Tibial nerve (tissue), 4 donors: ENCODE data around the gene STAT5A. TPM values are rescaled to one million over a fixed set of nuclear protein-coding genes. Genes with fewer than 3 reads are reported as not detected.
A peak's percentile ranks its signal among the peaks of the same experiment; 100 is the strongest.

Experiments used
- DNase-seq, 2 donors: peaks; one replicate each; pipeline ENCODE4 v3.0.0-alpha.2; 2019; ENCODE audit warnings: low spot score in 2 of 2
- H3K27ac ChIP-seq, 4 donors: fragments of 200-600 bp; sonication (generic) in 3 of 4; one replicate each; pipeline ENCODE4 v1.5.1; 2017 to 2019; ENCODE audit warnings: mild to moderate bottlenecking in 1 of 4
- H3K27me3 ChIP-seq, 2 donors: fragments of 200-600 bp; sonication (generic) in 1 of 2; one replicate each; pipeline versions ENCODE4 v1.5.1 to v1.6.0; 2017 to 2019
- H3K36me3 ChIP-seq, 3 donors: fragments of 200-600 bp; sonication (generic); one replicate each; pipeline ENCODE4 v1.5.1; 2018 to 2019
- H3K4me1 ChIP-seq, 4 donors: fragments of 200-600 bp; sonication (generic) in 3 of 4; one replicate each; pipeline ENCODE4 v1.5.1; 2017 to 2019
- H3K4me3 ChIP-seq, 4 donors: fragments of 200-600 bp; sonication (generic) in 3 of 4; one replicate each; pipeline ENCODE4 v1.5.1; 2017 to 2019; ENCODE audit warnings: mild to moderate bottlenecking in 1 of 4, moderate library complexity in 1 of 4
- H3K9me3 ChIP-seq, 4 donors: fragments of 200-600 bp; sonication (generic) in 3 of 4; one replicate each; pipeline ENCODE4 v1.5.1; 2017 to 2019
- CTCF ChIP-seq, 5 experiments: fragments of 200-600 bp in 3 of 5; fragments of 450-650 bp in 2 of 5; sonication (generic) in 3 of 5; IDR thresholded peaks; one replicate each; pipeline ENCODE4 v1.5.1; 2016 to 2019; ENCODE audit warnings: antibody characterized with exemption in 5 of 5, mild to moderate bottlenecking in 3 of 5, moderate library complexity in 2 of 5
- EP300 ChIP-seq, 2 donors: sonication (generic); formaldehyde crosslinking; IDR thresholded peaks; one replicate each; pipeline ENCODE4 v1.6.1; 2017; ENCODE audit warnings: antibody characterized with exemption in 2 of 2, mild to moderate bottlenecking in 1 of 2
- POLR2A ChIP-seq, 2 donors: fragments of 450-650 bp; IDR thresholded peaks; one replicate each; pipeline ENCODE4 v1.6.1; 2017; ENCODE audit warnings: antibody characterized with exemption in 2 of 2, mild to moderate bottlenecking in 2 of 2, moderate library complexity in 2 of 2
- WGBS, 2 donors: methylation state at CpG; one replicate each; pipeline ENCODE4 v1.1.5; 2018; 5-methylcytosine and 5-hydroxymethylcytosine counted together
- total RNA-seq, 4 donors: library from RNA; depleted of rRNA; stranded (reverse); fragments of >200 nt; gene quantifications; one replicate each; pipeline ENCODE4 v1.1.0, GENCODE V29; 2016

STAT5A gene
- total RNA-seq, 4 donors from 2014 or later: 95.2 to 150 (median 127) TPM

GRCh38 chr17:42321555-42321954, 33.3 kb downstream of the STAT5A start:
- DNase-seq: no peak
- H3K9me3 ChIP-seq: no peaks in the 10 kb centered on the region
- H3K27me3 ChIP-seq: no peaks in the 10 kb centered on the region
- WGBS, 2 donors: 86 to 91% methylated on average over 4 of the region's 4 CpGs
- peaks cover 0 to 22% (median 4%) of the 10 kb centered on the region in 4 donors for H3K4me1 ChIP-seq
- no peak overlapping the region for H3K4me3 ChIP-seq
- H3K27ac ChIP-seq: no peak overlapping the region
- TF ChIP-seq EP300 (IDR thresholded peaks at IDR 0.05) (no peak), POLR2A (IDR thresholded peaks at IDR 0.05) (no peak), CTCF (IDR thresholded peaks at IDR 0.05) (no peak)
- peaks cover 3 to 96% (median 16%) of the 10 kb centered on the region in 3 donors for H3K36me3 ChIP-seq

GRCh38 chr17:42322382-42323267, 34.3 kb downstream of the STAT5A start:
- Histone ChIP-seq H3K36me3 (peaks cover 3 to 96% (median 16%) of the 10 kb centered on the region in 3 donors), H3K27ac (peak overlapping the region in 1 of 4 donors; percentile 49), H3K4me1 (peaks cover 0 to 22% (median 4%) of the 10 kb centered on the region in 4 donors), H3K27me3 (no peaks in the 10 kb centered on the region), H3K4me3 (no peak overlapping the region), H3K9me3 (no peaks in the 10 kb centered on the region)
- peak; percentile 97 to 99 for DNase-seq
- WGBS, 2 donors: 44 to 45% methylated on average over 10 of the region's 10 CpGs
- peak; percentile 96 to 99 (median 98) for TF ChIP-seq CTCF (IDR thresholded peaks at IDR 0.05)
- no peak for TF ChIP-seq POLR2A (IDR thresholded peaks at IDR 0.05)
- peak in 1 of 2 donors; percentile 81 for TF ChIP-seq EP300 (IDR thresholded peaks at IDR 0.05)

- H3K4me1 ChIP-seq: peaks cover 0 to 24% (median 4%) of the 10 kb centered on the region in 4 donors
- TF ChIP-seq POLR2A (IDR thresholded peaks at IDR 0.05) (no peak), EP300 (IDR thresholded peaks at IDR 0.05) (no peak), CTCF (IDR thresholded peaks at IDR 0.05) (no peak)
- H3K27ac ChIP-seq: peak overlapping the region in 2 of 4 donors; percentile 22 to 49
- peaks cover 3 to 96% (median 16%) of the 10 kb centered on the region in 3 donors for H3K36me3 ChIP-seq
- no peak overlapping the region for H3K4me3 ChIP-seq
- H3K9me3 ChIP-seq: no peaks in the 10 kb centered on the region
- WGBS, 2 donors: 74 to 85% methylated on average over 5 of the region's 5 CpGs
- no peaks in the 10 kb centered on the region for H3K27me3 ChIP-seq
- DNase-seq: no peak
These were observed 35.0 kb downstream of the STAT5A start for GRCh38 chr17:42323268-42323773.

- DNase-seq: no peak
- WGBS, 2 donors: 79 to 87% methylated on average over 7 of the region's 7 CpGs
- no peaks in the 10 kb centered on the region for H3K9me3 ChIP-seq
- H3K27ac ChIP-seq: no peak overlapping the region
- peaks cover 0 to 33% (median 12%) of the 10 kb centered on the region in 4 donors for H3K4me1 ChIP-seq
- no peaks in the 10 kb centered on the region for H3K27me3 ChIP-seq
- TF ChIP-seq EP300 (IDR thresholded peaks at IDR 0.05) (no peak), POLR2A (IDR thresholded peaks at IDR 0.05) (no peak), CTCF (IDR thresholded peaks at IDR 0.05) (no peak)
- H3K36me3 ChIP-seq: peaks cover 3 to 93% (median 26%) of the 10 kb centered on the region in 3 donors
- no peak overlapping the region for H3K4me3 ChIP-seq
These were observed 36.7 kb downstream of the STAT5A start for GRCh38 chr17:42325026-42325425.
